HG03196 (cell line): Measurements from ENCODE around the gene MCU.

Experiments used
- ATAC-seq: cut with Tn5 transposase; IDR thresholded peaks from one replicate; pipeline ENCODE4 v1.9.1; 2021; ENCODE audit not compliant: unreplicated experiment

MCU gene

DNA sequence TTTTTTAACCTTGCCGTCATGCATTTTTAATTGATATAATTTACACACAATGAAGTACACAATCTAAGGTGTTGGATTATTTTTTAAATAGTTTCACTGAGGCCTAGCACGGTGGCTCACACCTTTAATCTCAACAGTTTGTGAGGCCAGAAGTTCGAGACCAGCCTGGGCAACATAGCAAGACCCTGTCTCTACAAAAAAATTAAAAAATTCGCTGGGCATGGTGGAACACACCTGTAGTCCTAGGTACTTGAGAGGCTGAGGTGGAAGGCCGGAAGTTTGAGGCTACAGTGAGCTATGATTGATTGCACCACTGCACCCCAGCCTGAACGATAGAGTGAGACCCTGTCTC is 108.8 kb downstream of the MCU start:
- ATAC-seq = no peak

- no peak for ATAC-seq
These were observed 109.4 kb downstream of the MCU start for GRCh38 chr10:72801263-72801868.

GRCh38 chr10:72802332-72802731 is 110.4 kb downstream of the MCU start:
- no peak for ATAC-seq

DNA sequence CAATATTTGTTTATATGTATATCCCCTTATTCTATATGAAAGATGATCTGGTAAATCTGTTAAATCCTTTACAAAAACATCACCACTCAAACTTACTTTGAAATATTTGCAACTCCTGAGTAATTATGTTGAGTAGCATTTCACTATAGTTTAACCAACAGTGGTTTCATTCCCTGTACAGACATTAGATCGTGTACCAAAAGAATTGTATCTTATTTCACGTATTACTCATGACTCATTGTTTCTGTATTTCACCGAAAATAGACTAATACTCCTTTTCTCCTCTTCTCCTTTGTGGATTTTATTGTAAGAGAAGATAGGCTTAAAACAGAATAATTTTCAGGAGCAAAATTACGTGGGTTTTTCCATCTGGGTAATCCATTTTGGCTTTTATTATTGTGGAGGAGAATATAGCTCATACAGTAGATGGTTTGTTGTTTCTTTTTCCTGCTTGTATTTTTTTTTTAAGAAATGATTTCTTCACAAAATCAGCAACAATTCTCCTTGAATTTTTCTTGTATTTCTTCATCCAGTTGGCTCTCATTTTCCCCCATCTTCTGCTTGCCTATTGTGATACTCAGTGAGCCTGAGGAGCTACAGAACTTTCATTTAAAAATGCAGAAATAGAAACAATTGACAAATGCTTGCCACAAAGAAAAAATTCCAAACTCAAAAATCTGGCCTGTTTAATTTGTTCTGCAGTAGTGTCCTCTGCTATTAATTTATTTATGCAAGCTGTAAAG is 111.0 kb downstream of the MCU start:
- ATAC-seq = no peak

DNA sequence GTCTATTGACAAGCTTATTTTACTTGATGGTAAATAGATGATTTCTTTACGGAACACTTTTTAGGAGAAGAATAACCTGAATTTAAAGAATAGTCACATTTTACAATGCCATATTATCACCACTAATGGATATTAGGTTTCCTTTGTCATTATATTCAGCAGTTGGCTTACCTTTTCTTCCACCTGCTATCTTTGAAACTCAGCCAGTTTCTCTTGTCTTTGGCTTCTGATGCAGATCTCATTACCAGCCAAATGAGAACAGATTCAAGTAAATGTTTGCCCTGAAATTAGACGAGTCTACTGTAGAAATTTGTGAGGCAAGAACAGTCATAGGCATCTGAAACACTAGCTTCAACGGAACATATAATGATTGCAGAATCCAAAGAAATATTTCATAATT is 116.1 kb downstream of the MCU start:
- no peak for ATAC-seq

DNA sequence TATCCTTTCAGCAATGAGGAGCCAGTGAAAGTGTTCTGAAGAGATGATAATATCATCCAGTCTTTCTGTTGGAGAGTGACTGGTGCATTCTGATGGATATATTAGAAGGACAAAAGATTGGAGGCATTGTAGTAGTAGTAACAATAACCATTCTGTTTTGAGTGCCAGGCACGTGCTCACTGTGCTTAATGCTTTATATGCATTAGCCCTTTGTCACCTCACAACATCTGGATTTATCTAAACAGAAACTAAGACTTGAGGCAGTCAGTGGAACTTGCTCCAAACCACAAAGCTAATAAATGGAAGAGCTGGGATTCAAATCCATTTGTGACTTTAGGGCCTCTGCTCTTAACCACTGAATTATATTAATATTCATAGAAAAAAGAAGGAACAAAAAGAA is 117.1 kb downstream of the MCU start:
- no peak for ATAC-seq

- ATAC-seq = no peak
These were observed 119.0 kb downstream of the MCU start for GRCh38 chr10:72810976-72811375.

GRCh38 chr10:72812415-72812752 is 120.4 kb downstream of the MCU start:
- no peak for ATAC-seq

DNA sequence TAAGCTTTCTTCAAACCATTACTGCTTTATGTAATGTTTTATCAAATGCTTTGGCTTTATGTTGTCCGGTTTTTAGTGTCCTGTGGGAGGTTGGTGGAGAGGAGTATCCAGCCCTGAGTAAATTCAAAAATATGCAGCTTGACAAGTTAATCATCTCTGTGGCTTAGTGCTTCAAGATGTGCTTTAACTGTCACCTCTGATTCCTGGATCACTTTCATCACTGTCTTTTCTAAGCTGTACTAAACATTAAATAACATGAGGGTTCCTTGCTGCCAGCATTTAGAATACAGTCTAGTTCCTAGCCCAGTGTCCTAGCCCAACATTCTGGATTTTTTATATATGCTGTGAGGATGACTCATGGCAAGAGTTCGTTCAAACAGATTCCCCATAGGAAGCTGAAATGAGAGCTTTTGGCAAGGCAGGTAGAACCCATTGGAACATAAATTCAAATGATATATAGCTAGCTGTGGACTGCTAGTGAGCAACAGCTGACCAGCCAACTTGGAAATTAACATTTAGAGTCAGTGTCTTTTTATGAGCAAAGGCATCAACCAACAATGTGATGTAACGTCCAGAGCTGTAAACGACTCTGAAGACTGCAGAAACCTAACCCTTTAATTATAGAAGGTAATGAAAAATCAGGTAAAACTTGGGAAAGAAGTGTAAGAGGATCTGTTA is 120.9 kb downstream of the MCU start:
- ATAC-seq = no peak

DNA sequence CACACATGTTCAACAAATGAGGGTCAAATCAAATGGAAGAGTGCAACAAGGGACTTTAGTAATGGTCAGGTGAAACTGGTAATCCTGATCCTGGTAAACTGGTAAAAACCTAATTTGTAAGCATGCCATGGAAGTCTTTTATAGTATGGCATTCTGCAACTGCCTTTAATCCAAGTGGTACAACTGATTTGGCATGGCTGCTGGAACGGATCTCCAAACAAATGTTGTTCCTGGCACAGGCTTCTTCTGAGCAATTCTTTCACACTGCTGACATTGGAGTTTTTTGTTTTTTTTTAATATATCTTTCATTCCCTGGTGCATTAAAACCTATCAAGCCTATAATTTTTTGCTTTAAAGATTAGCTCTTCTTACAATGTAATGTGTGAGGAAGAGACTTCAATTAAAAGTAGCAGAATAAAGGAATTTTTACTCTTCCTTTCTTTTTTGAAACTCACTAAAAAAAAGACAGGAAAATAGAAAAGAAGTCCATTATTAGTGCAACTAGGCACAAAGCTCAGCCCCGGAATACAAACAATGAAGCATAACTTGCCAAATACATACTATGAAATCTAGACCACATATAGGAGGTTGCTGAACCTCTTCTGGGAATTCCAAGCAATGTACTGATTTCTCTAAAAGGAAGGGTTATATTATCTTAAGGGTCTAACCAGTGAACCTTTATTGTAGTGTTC is 122.3 kb downstream of the MCU start:
- no peak for ATAC-seq

- ATAC-seq = no peak
These were observed 124.6 kb downstream of the MCU start for GRCh38 chr10:72816565-72816964.

GRCh38 chr10:72818076-72818475 is 126.1 kb downstream of the MCU start:
- no peak for ATAC-seq

DNA sequence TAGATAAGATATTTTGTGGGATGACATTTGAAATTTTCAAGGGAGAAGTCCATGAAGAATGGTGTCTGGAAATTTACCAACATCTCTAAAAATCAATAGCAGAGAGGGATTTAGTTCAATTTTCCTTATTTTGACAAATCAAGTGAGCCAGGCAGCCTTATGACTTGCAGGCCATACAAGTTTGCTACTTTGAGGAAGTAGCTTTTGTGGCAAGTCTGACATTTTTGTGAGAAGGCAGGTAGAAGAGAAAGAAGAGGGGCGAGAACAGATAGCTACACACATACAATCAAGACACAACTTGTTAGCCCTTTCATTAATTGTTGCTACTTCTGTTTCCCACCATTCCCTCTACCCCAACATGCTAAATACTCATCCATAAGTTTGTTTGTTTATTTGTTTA is 127.1 kb downstream of the MCU start:
- no peak for ATAC-seq

GRCh38 chr10:72821606-72822005 is 129.7 kb downstream of the MCU start:
- ATAC-seq = no peak

DNA sequence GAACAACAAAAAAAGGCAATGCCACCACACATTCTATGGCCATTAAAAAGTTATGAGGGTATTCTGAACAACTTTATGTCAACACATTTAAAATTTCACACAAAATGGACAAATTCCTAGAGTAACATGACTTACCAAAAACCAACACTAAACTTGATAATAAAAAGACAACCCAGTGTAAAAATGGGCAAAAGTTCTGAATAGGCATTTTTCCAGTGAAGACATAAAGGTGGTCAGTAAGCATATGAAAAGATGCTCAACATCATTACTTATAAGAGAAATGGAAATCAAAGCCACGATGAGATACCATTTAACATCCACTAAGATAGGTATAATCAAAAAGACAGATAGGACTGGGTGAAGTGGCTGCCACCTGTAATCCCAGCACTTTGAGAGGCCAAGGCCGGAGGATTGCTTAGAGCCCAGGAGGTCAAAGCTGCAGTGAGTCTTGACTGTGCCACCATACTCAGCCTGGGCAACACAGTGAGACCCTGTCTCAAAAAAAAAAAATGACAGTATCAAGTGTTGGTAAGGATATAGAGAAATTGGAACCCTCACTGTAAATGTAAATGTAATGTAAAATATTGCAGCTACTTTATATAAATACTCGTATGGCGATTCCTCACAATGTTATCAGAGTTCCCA is 130.5 kb downstream of the MCU start:
- no peak for ATAC-seq

DNA sequence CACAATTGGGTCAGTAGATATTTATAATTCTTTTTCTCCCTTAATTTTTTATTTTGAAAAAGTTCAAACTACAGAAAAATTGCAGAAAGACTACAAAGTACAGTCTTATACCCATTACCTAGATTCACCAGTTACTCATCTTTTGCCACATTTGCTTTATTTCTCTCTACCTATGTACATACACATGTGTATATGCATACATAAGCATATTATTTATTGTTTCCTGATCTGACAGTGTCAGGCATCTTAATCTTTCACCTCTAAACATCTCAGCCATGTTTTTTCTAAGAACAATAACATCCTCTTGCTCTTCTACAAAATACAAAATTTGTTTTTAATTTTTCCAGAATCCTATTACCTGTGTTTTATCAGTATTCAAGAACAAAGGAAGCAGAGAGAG is 133.2 kb downstream of the MCU start:
- ATAC-seq = no peak

DNA sequence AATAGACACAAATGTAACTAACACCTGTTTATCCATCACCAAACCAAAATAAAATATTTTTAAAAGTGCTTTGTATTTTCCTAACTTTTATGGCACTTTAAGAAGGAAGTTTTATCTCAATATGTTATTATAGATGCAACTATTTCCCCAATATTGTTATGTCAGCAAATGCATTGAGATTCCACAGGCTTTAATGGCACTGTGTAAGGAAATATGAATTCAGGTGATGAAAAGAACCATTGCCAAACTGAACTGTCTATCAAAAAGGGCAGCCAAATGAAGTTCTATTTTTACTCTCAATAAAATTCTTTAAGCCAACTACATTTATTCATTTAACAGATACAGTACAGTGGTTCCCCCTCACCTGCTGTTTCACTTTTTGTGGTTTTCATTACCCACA is 134.4 kb downstream of the MCU start:
- no peak for ATAC-seq

- no peak for ATAC-seq
These were observed 136.4 kb downstream of the MCU start for GRCh38 chr10:72828294-72828693.

- no peak for ATAC-seq
These were observed 138.7 kb downstream of the MCU start for GRCh38 chr10:72830625-72831024.

GRCh38 chr10:72831696-72832409 is 139.9 kb downstream of the MCU start:
- no peak for ATAC-seq

DNA sequence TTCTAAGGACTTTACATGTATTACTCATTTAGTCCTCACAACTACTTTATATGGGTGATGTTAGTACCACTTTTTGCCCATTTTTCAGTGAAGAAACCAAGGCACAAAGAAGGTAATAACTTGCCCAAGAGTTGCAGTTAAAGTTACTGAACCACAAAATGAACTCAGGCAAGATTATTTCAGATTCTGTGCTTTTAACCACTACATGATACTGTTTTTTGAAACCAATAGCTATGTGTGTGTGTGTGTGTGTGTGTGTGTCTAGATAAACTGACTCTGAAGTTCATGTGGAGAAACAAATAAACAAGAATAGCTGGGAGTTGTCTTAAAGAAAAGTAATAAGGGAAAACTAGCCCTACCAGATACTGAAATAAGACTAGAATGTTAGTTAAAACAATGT is 140.8 kb downstream of the MCU start:
- ATAC-seq = no peak
